ENCODE results near the gene SLC6A6.

- TF ChIP-seq POLR2A (IDR thresholded peaks at IDR 0.05) (no peak), CTCF (IDR thresholded peaks at IDR 0.05) (no peak)
These were observed 117.7 kb downstream of the SLC6A6 start for GRCh38 chr3:14520149-14520548.
